Parathyroid adenoma (tissue), 2 donors: ENCODE results near the gene SUPT3H.

ENCODE experiments used
- H2AFZ ChIP-seq: fragments of 300-600 bp; sonication (generic); one replicate; pipeline ENCODE4 v1.7.0; 2017; ENCODE audit warnings: antibody characterized with exemption, mild to moderate bottlenecking
- H3K27ac ChIP-seq: fragments of 300-600 bp; sonication (generic); one replicate; pipeline ENCODE4 v1.7.0; 2017
- H3K27me3 ChIP-seq: fragments of 300-600 bp; sonication (generic); one replicate; pipeline ENCODE4 v1.7.0; 2017; ENCODE audit warnings: low read length; ENCODE audit not compliant: control insufficient read depth, insufficient read depth
- H3K36me3 ChIP-seq: fragments of 300-600 bp; sonication (generic); one replicate; pipeline ENCODE4 v1.7.0; 2017; ENCODE audit warnings: low read length; ENCODE audit not compliant: control insufficient read depth, insufficient read depth
- H3K4me1 ChIP-seq: fragments of 300-600 bp; sonication (generic); one replicate; pipeline ENCODE4 v1.7.0; 2017; ENCODE audit warnings: control low read depth
- H3K4me2 ChIP-seq: fragments of 300-600 bp; sonication (generic); one replicate; pipeline ENCODE4 v1.7.0; 2017; ENCODE audit warnings: low read length
- H3K4me3 ChIP-seq: fragments of 300-600 bp; sonication (generic); one replicate; pipeline ENCODE4 v1.7.0; 2017; ENCODE audit warnings: low read depth, low read length
- H3K79me2 ChIP-seq: fragments of 300-600 bp; sonication (generic); one replicate; pipeline ENCODE4 v1.7.0; 2017; ENCODE audit warnings: control low read depth
- H3K9ac ChIP-seq: fragments of 300-600 bp; sonication (generic); one replicate; pipeline ENCODE4 v1.7.0; 2017; ENCODE audit warnings: mild to moderate bottlenecking
- H3K9me3 ChIP-seq: fragments of 300-600 bp; sonication (generic); one replicate; pipeline ENCODE4 v1.7.0; 2017; ENCODE audit warnings: low read length; ENCODE audit not compliant: control insufficient read depth
- CTCF ChIP-seq: fragments of 300-600 bp; sonication (generic); IDR thresholded peaks from one replicate; pipeline ENCODE4 v1.7.0; 2017; ENCODE audit warnings: antibody characterized with exemption, mild to moderate bottlenecking
- donor health status: primary hyperparathyroidism.

SUPT3H gene

DNA sequence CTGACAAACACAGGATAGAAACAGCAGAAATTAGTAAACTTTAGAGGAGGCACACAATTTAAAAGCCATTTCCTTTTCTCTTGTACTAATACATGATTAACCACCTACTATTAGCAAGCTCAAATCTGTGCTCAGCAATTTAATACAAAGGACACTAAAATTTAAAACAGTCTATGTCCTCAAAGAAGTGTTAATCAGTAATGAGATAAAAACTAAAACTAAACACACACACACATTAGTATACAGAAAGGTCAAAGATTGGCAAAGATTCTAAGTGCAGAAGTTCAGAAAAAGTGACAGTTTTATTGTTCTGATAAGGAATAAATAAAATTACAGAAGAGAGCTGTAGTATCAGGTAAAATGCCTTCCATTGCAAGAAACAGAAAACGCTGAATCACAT lies 123.5 kb downstream of the SUPT3H start:
- no peak overlapping the region for H2AFZ ChIP-seq
- H3K27me3 ChIP-seq: no peaks in the 10 kb centered on the region
- H3K9ac ChIP-seq: no peak overlapping the region
- no peak overlapping the region for H3K4me3 ChIP-seq
- H3K27ac ChIP-seq: no peak overlapping the region
- no peaks in the 10 kb centered on the region for H3K9me3 ChIP-seq
- no peaks in the 10 kb centered on the region for H3K36me3 ChIP-seq
- H3K4me2 ChIP-seq: no peak overlapping the region
- TF ChIP-seq CTCF: no peak
- no peaks in the 10 kb centered on the region for H3K4me1 ChIP-seq
- no peaks in the 10 kb centered on the region for H3K79me2 ChIP-seq

GRCh38 chr6:45253453-45253852 lies 124.3 kb downstream of the SUPT3H start:
- Histone ChIP-seq H3K9me3 (no peaks in the 10 kb centered on the region), H3K79me2 (no peaks in the 10 kb centered on the region), H3K9ac (no peak overlapping the region), H3K27ac (no peak overlapping the region), H3K27me3 (no peaks in the 10 kb centered on the region), H2AFZ (no peak overlapping the region), H3K4me2 (no peak overlapping the region), H3K36me3 (no peaks in the 10 kb centered on the region), H3K4me3 (no peak overlapping the region), H3K4me1 (no peaks in the 10 kb centered on the region)
- TF ChIP-seq CTCF: no peak

GRCh38 chr6:45231660-45232059 lies 146.1 kb downstream of the SUPT3H start:
- H3K36me3 ChIP-seq: no peaks in the 10 kb centered on the region
- H3K4me1 ChIP-seq: no peaks in the 10 kb centered on the region
- no peaks in the 10 kb centered on the region for H3K79me2 ChIP-seq
- no peak overlapping the region for H3K4me2 ChIP-seq
- H3K4me3 ChIP-seq: no peak overlapping the region
- no peak overlapping the region for H3K9ac ChIP-seq
- no peaks in the 10 kb centered on the region for H3K27me3 ChIP-seq
- no peak overlapping the region for H2AFZ ChIP-seq
- no peak for TF ChIP-seq CTCF
- no peak overlapping the region for H3K27ac ChIP-seq
- H3K9me3 ChIP-seq: no peaks in the 10 kb centered on the region

GRCh38 chr6:45229416-45229815 lies 148.3 kb downstream of the SUPT3H start:
- Histone ChIP-seq H3K4me1 (no peaks in the 10 kb centered on the region), H3K9me3 (no peaks in the 10 kb centered on the region), H3K4me3 (no peak overlapping the region), H3K9ac (no peak overlapping the region), H3K36me3 (no peaks in the 10 kb centered on the region), H3K27ac (no peak overlapping the region), H3K79me2 (no peaks in the 10 kb centered on the region), H2AFZ (no peak overlapping the region), H3K4me2 (no peak overlapping the region), H3K27me3 (no peaks in the 10 kb centered on the region)
- TF ChIP-seq CTCF: no peak

DNA sequence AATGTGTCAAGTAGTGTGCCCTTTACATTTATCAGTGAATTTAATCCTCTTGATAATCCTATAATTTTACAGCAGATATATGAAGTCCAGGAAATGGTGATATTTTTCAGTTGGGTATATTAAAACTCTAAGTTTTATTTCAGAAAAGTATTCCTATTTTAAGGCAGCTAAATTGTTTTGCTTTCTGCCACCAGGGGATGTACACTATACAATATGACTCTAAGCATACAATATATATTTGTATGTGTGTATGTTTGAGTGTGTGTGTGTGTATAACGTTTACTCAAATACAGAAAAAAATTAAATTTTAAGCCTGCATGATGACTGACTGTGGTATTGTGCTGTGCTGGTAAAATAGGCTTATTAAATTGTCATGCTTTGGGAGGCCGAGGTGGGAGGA lies 151.7 kb downstream of the SUPT3H start:
- Histone ChIP-seq H3K79me2 (no peaks in the 10 kb centered on the region), H3K27me3 (no peaks in the 10 kb centered on the region), H3K9ac (no peak overlapping the region), H3K36me3 (no peaks in the 10 kb centered on the region), H3K27ac (no peak overlapping the region), H3K9me3 (no peaks in the 10 kb centered on the region), H3K4me3 (no peak overlapping the region), H3K4me1 (no peaks in the 10 kb centered on the region), H3K4me2 (no peak overlapping the region), H2AFZ (no peak overlapping the region)
- no peak for TF ChIP-seq CTCF
